CD14-positive monocyte (primary cell): ENCODE results near the gene CHKB. TPM values are rescaled to one million over a fixed set of nuclear protein-coding genes. Genes with fewer than 3 reads are reported as not detected.
A peak's percentile ranks its signal among the peaks of the same experiment; 100 is the strongest.

Experiments used
- DNase-seq, 3 donors: peaks; one replicate each; pipeline ENCODE4 v3.0.0-alpha.2; 2011 to 2022
- H2AFZ ChIP-seq: 2 replicates; pipeline ENCODE4 v1.6.0; 2012; ENCODE audit warnings: mild to moderate bottlenecking, low read depth, low read length, inconsistent platforms; ENCODE audit not compliant: insufficient read depth, poor library complexity, severe bottlenecking
- H3K27ac ChIP-seq, 2 donors: 1 replicate in 1 of 2; 2 replicates in 1 of 2; pipeline ENCODE4 v1.5.1; 2012 to 2013; ENCODE audit warnings: low read length in 2 of 2, control low read depth in 1 of 2, inconsistent platforms in 1 of 2, low read depth in 1 of 2, mild to moderate bottlenecking in 1 of 2
- H3K27me3 ChIP-seq, 2 donors: one replicate each; pipeline versions ENCODE4 v1.6.0 to v1.6.1; 2011 to 2013; ENCODE audit warnings: low read length in 2 of 2; ENCODE audit not compliant: control insufficient read depth in 2 of 2, insufficient read depth in 2 of 2
- H3K36me3 ChIP-seq, 2 donors: replicated peaks in 1 of 2; 1 replicate in 1 of 2; 2 replicates in 1 of 2; pipeline versions ENCODE4 v1.5.1 to v1.6.1; 2012 to 2013; ENCODE audit warnings: low read length in 2 of 2, control low read depth in 1 of 2, inconsistent platforms in 1 of 2, mild to moderate bottlenecking in 1 of 2; ENCODE audit not compliant: insufficient read depth in 2 of 2, control insufficient read depth in 1 of 2
- H3K4me1 ChIP-seq, 2 donors: 1 replicate in 1 of 2; 2 replicates in 1 of 2; pipeline versions ENCODE4 v1.5.1 to v1.6.1; 2012 to 2013; ENCODE audit warnings: low read length in 2 of 2, control low read depth in 1 of 2, inconsistent platforms in 1 of 2, mild to moderate bottlenecking in 1 of 2, moderate library complexity in 1 of 2; ENCODE audit not compliant: insufficient read depth in 2 of 2, control insufficient read depth in 1 of 2
- H3K4me2 ChIP-seq: replicated peaks from 2 replicates; pipeline ENCODE3; 2012; ENCODE audit warnings: low read length, moderate library complexity, mild to moderate bottlenecking; ENCODE audit not compliant: poor library complexity, severe bottlenecking; ENCODE audit errors: extremely low read depth
- H3K4me3 ChIP-seq, 3 experiments: fragments of 200-600 bp in 1 of 3; sonication (generic) in 1 of 3; replicated peaks in 1 of 3; 1 replicate in 2 of 3; 2 replicates in 1 of 3; pipeline ENCODE4 v1.5.1; 2011 to 2013; ENCODE audit warnings: low read length in 3 of 3, mild to moderate bottlenecking in 3 of 3, control low read depth in 2 of 3, low read depth in 2 of 3, inconsistent platforms in 1 of 3, moderate library complexity in 1 of 3
- H3K79me2 ChIP-seq: 2 replicates; pipeline ENCODE4 v1.6.0; 2012; ENCODE audit warnings: mild to moderate bottlenecking, control low read depth, inconsistent platforms, low read length, moderate library complexity; ENCODE audit not compliant: insufficient read depth
- H3K9ac ChIP-seq: 2 replicates; pipeline ENCODE4 v1.6.0; 2017; ENCODE audit warnings: low read length, mild to moderate bottlenecking; ENCODE audit not compliant: insufficient read depth, poor library complexity, severe bottlenecking
- H3K9me3 ChIP-seq, 2 donors: replicated peaks in 1 of 2; 1 replicate in 1 of 2; 2 replicates in 1 of 2; pipeline versions ENCODE4 v1.5.1 to v1.6.1; 2012 to 2013; ENCODE audit warnings: low read length in 2 of 2, control low read depth in 1 of 2; ENCODE audit not compliant: control insufficient read depth in 1 of 2, insufficient read depth in 1 of 2
- H4K20me1 ChIP-seq: 2 replicates; pipeline ENCODE4 v1.6.0; 2012; ENCODE audit warnings: mild to moderate bottlenecking, low read length, control low read depth, moderate library complexity; ENCODE audit not compliant: insufficient read depth
- H3K27ac Mint-ChIP-seq, 7 donors: one replicate each; pipeline ENCODE4 v1.8.0; 2020; ENCODE audit warnings: mild to moderate bottlenecking in 7 of 7, mixed read lengths in 7 of 7, moderate library complexity in 6 of 7, inconsistent platforms in 2 of 7
- H3K27me3 Mint-ChIP-seq, 3 donors: one replicate each; pipeline ENCODE4 v1.8.0; 2021 to 2022; ENCODE audit warnings: low read depth in 3 of 3, mild to moderate bottlenecking in 3 of 3, mixed read lengths in 3 of 3, moderate library complexity in 3 of 3, inconsistent platforms in 1 of 3
- H3K36me3 Mint-ChIP-seq, 2 donors: one replicate each; pipeline ENCODE4 v1.8.0; 2020; ENCODE audit warnings: mixed read lengths in 2 of 2, inconsistent platforms in 1 of 2, mild to moderate bottlenecking in 1 of 2
- H3K4me1 Mint-ChIP-seq: one replicate; pipeline ENCODE4 v1.8.0; 2020; ENCODE audit warnings: mild to moderate bottlenecking, mixed read lengths
- H3K4me3 Mint-ChIP-seq, 2 donors: one replicate each; pipeline ENCODE4 v1.8.0; 2020; ENCODE audit warnings: mild to moderate bottlenecking in 2 of 2, mixed read lengths in 2 of 2, moderate library complexity in 1 of 2
- H3K9me3 Mint-ChIP-seq, 7 donors: one replicate each; pipeline ENCODE4 v1.8.0; 2020 to 2022; ENCODE audit warnings: mixed read lengths in 7 of 7, mild to moderate bottlenecking in 6 of 7, moderate library complexity in 6 of 7, inconsistent platforms in 2 of 7
- CTCF ChIP-seq: fragments of 200-600 bp; IDR thresholded peaks from one replicate; pipeline ENCODE4 v1.8.0; 2022; ENCODE audit warnings: antibody characterized with exemption, mild to moderate bottlenecking
- WGBS: methylation state at CpG from one replicate; pipeline ENCODE4 v1.1.5; 2013; ENCODE audit warnings: missing lambda C conversion rate; ENCODE audit not compliant: insufficient coverage; 5-methylcytosine and 5-hydroxymethylcytosine counted together
- intact Hi-C, 2 donors: fragments of 100-400 bp; cut with micrococcal nuclease; formaldehyde crosslinking; loops; one replicate each; pipeline versions ENCODE4 v1.15.0 to v1.15.1; 2023
- polyA plus RNA-seq, 3 donors: library from polyadenylated mRNA; depleted of rRNA in 1 of 3; unstranded in 2 of 3; stranded (reverse) in 1 of 3; fragments of 300-500 nt in 2 of 3; fragments of >200 nt in 1 of 3; fragmentation: Illumina TruSeq in 2 of 3; gene quantifications; 1 replicate in 2 of 3; 2 replicates in 1 of 3; pipeline ENCODE4 v1.2.3, GENCODE V29; 2012 to 2021

CHKB gene
- polyA plus RNA-seq, 3 donors = 29.1 to 286 (median 31.3) TPM

- Mint-ChIP-seq H3K9me3 (no peaks in the 10 kb centered on the region), H3K27ac (peak overlapping the region in 6 of 7 donors; percentile 26 to 83 (median 53)), H3K27me3 (peaks cover 0 to 4% (median 3%) of the 10 kb centered on the region in 3 donors), H3K4me3 (peak overlapping the region; percentile 82 to 83), H3K4me1 (peaks cover 31% of the 10 kb centered on the region), H3K36me3 (peaks cover 14 to 25% of the 10 kb centered on the region in 2 donors)
- H3K36me3 ChIP-seq = peaks cover 9 to 14% of the 10 kb centered on the region in 2 donors
- no peak for TF ChIP-seq CTCF
- H3K27ac ChIP-seq = peak overlapping the region; percentile 45 to 74
- H4K20me1 ChIP-seq = peaks cover 8% of the 10 kb centered on the region
- H3K4me2 ChIP-seq = peak overlapping the region; percentile 87
- peaks cover 31 to 37% of the 10 kb centered on the region in 2 donors for H3K4me1 ChIP-seq
- peaks cover 10% of the 10 kb centered on the region for H3K79me2 ChIP-seq
- H3K9me3 ChIP-seq = no peaks in the 10 kb centered on the region
- H3K27me3 ChIP-seq = no peaks in the 10 kb centered on the region
- WGBS = 91% methylated on average over 37 of the region's 42 CpGs
- peak overlapping the region; percentile 79 for H3K9ac ChIP-seq
- intact Hi-C loops = loop anchor here (5.0 kb wide), 2 partner anchors 45 to 120 kb away; partner anchors contain the start of genes CHKB (in 1 of the 2), LMF2 (in 1 of the 2) and NCAPH2 (in 1 of the 2)
- peak overlapping the region; percentile 84 for H2AFZ ChIP-seq
- DNase-seq = no peak
- H3K4me3 ChIP-seq = peak overlapping the region; percentile 89 to 96 (median 96)
Observed at GRCh38 chr22:50626850-50627641, 44.4 kb upstream of the CHKB start.

- Histone ChIP-seq H3K27ac (no peak overlapping the region), H3K9ac (no peak overlapping the region), H3K9me3 (no peaks in the 10 kb centered on the region), H3K4me1 (peaks cover 37 to 44% of the 10 kb centered on the region in 2 donors), H3K36me3 (peaks cover 9 to 14% of the 10 kb centered on the region in 2 donors), H3K4me3 (no peak overlapping the region), H2AFZ (no peak overlapping the region), H4K20me1 (peaks cover 12% of the 10 kb centered on the region), H3K4me2 (no peak overlapping the region), H3K27me3 (no peaks in the 10 kb centered on the region), H3K79me2 (peaks cover 10% of the 10 kb centered on the region)
- intact Hi-C loops = loop anchor here (5.0 kb wide), 2 partner anchors 44 to 119 kb away; partner anchors contain the start of genes CHKB (in 1 of the 2), LMF2 (in 1 of the 2) and NCAPH2 (in 1 of the 2)
- Mint-ChIP-seq H3K27ac (peak overlapping the region in 2 of 7 donors; percentile 46 to 74), H3K27me3 (peaks cover 1 to 5% (median 3%) of the 10 kb centered on the region in 3 donors), H3K36me3 (peaks cover 14 to 25% of the 10 kb centered on the region in 2 donors), H3K9me3 (no peaks in the 10 kb centered on the region), H3K4me1 (peaks cover 38% of the 10 kb centered on the region), H3K4me3 (no peak overlapping the region)
- WGBS = 92% methylated on average over 9 of the region's 12 CpGs
- no peak for TF ChIP-seq CTCF
- no peak for DNase-seq
Observed at GRCh38 chr22:50626314-50626849, 43.7 kb upstream of the CHKB start.
